Measurements from ENCODE around the gene ERMAP. TPM values are rescaled to one million over a fixed set of nuclear protein-coding genes. Genes with fewer than 3 reads are reported as not detected.

The ERMAP gene
- total RNA-seq, 6 experiments from 2014 or later: 8.9 to 12.3 (median 10.4) TPM

DNA sequence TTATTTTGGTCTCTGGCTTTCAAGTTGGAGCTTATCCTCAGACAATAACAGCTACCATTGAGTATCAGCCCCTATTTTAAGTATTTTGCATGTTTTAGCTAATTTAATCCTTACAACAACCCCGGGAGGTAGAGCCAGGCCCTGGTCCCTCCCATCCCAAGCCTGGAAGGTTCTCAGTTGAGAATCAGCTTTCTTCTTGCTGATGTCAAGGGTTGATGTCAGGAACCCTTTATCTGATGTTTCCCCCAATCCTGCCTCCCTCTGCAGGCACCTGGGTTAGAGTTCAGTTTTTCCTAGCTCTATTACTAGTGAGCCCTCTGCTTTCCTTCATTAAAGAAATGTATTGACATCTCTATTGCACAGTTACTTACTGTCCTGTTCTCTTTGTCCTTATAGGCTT lies 3.9 kb downstream of the ERMAP start:
- Mint-ChIP-seq H3K27me3 (ENCODE audit: insufficient read depth) (no peaks in the 10 kb centered on the region; the same call in 1 of the 2 replicates), H3K9me3 (no peaks in the 10 kb centered on the region), H3K4me1 (ENCODE audit: low read depth) (peaks cover 61% of the 10 kb centered on the region), H3K27ac (peak overlapping the region; percentile 12; the same call in 1 of the 2 replicates), H3K36me3 (ENCODE audit: low read depth) (peaks cover 21% of the 10 kb centered on the region), H3K4me3 (no peak overlapping the region)
- DNase-seq: no peak
- TF ChIP-seq CTCF (IDR thresholded peaks at IDR 0.05): no peak

DNA sequence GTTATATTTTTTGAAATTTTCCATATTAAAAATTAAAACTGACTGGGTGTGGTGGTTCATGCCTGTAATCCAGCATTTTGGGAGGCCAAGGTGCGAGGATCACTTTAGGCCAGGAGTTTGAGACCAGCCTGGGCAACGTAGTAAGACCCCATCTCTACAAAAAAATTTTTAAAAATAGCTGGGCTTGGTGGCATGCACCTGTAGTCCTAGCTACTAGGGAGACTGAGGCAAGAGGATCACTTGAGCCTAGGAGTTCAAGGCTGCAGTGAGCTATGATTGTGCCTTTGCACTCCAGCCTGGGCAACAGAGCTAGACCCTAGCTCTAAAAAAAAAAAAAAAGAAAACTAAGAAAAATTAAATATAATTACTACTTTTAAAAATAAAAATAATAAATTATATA lies 4.8 kb downstream of the ERMAP start:
- Mint-ChIP-seq H3K27ac (no peak overlapping the region), H3K4me3 (no peak overlapping the region)

GRCh38 chr1:42822800-42823392 lies 6.0 kb downstream of the ERMAP start:
- peak; percentile 62 for DNase-seq
- peaks cover 45% of the 10 kb centered on the region for H3K4me1 Mint-ChIP-seq (ENCODE audit: low read depth)

More for the DNA sequence above, 4.8 kb downstream of the ERMAP start:
- Mint-ChIP-seq H3K36me3 (ENCODE audit: low read depth) (peaks cover 21% of the 10 kb centered on the region), H3K27me3 (ENCODE audit: insufficient read depth) (no peaks in the 10 kb centered on the region; the same call in 1 of the 2 replicates), H3K4me1 (ENCODE audit: low read depth) (peaks cover 52% of the 10 kb centered on the region), H3K9me3 (no peaks in the 10 kb centered on the region)
- no peak for DNase-seq
- TF ChIP-seq CTCF (IDR thresholded peaks at IDR 0.05): no peak

DNA sequence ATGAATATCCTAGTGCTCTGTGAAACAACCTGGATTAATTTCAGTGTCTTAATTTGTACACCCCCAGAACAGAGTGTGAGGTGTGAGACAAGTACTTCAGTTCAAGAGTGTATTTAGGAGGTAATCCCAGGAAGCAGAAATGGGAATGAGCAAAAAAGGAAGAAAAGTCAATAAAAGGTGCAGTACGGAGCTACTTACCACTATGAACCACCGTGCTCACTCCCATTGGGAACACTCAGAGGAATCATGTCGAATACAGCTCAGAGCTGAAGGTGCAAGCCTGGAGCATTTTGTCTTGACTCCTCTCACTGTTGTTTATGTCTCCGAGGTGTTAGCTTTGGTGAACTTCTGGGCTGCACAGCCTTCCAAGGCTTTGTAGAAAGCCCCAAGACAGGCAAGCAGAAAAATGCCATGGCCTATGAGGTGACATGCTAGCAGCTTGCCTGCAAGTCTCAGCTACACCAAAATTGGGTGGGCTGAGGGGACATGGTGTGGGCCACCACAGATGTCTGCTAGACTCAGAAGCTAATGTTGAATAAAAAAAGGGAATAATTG lies 7.6 kb downstream of the ERMAP start:
- Mint-ChIP-seq H3K36me3 (ENCODE audit: low read depth) (peaks cover 13% of the 10 kb centered on the region; the same call in 1 of the 2 replicates), H3K27ac (no peak overlapping the region), H3K4me3 (no peak overlapping the region), H3K4me1 (ENCODE audit: low read depth) (peaks cover 35% of the 10 kb centered on the region), H3K9me3 (no peaks in the 10 kb centered on the region), H3K27me3 (ENCODE audit: insufficient read depth) (no peaks in the 10 kb centered on the region; the same call in 1 of the 2 replicates)
- no peak for TF ChIP-seq CTCF (IDR thresholded peaks at IDR 0.05)
- no peak for DNase-seq

More at GRCh38 chr1:42822800-42823392, 6.0 kb downstream of the ERMAP start:
- Mint-ChIP-seq H3K9me3 (no peaks in the 10 kb centered on the region), H3K27me3 (ENCODE audit: insufficient read depth) (no peaks in the 10 kb centered on the region; the same call in 1 of the 2 replicates), H3K36me3 (ENCODE audit: low read depth) (peaks cover 21% of the 10 kb centered on the region), H3K4me3 (peak overlapping the region; percentile 47), H3K27ac (peak overlapping the region; percentile 83)
- TF ChIP-seq CTCF (IDR thresholded peaks at IDR 0.05): no peak

DNA sequence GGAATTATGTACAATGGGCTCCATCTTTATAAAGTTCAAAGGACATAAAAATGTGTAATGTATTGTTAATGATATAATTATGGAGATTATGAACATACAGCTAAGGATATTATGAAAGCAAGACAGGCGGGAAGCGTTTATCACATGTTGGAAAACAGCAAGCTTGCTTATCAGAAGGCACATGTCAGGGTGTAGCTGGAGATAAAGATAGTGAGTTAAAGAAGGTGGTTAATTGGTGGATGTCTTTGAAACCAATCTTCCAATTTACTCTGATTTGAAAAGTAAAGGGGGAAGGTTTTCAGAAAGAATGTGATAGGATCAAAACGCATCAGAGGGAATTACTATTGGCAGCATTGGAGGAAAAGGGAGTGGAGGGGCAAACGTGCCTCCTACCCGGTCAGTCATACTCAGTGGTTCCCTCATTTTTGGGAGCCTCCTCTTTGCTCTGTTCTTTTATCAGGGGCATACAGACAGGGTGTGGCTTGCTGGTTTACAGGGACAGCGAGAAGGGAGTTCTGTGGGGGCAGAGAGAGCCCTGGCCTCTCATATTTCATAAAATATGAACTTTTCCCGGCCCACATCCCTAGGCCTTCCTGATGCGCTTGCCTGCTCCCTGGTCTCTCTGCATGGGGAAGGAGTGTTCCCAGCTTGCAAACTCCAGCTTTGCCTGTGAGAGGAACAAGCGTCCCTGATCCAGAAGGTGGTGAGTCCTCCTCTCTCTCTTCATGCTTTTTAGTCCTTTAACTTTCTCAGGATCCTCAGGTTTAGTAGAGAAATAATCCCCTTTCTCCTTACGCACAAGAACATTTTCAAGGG lies 8.3 kb downstream of the ERMAP start:
- H3K4me3 Mint-ChIP-seq: no peak overlapping the region
- no peaks in the 10 kb centered on the region for H3K9me3 Mint-ChIP-seq
- H3K27ac Mint-ChIP-seq: no peak overlapping the region
- no peaks in the 10 kb centered on the region; the same call in 1 of the 2 replicates for H3K27me3 Mint-ChIP-seq (ENCODE audit: insufficient read depth)
- no peak for DNase-seq
- H3K36me3 Mint-ChIP-seq (ENCODE audit: low read depth): peaks cover 13% of the 10 kb centered on the region; the same call in 1 of the 2 replicates
- peaks cover 29% of the 10 kb centered on the region for H3K4me1 Mint-ChIP-seq (ENCODE audit: low read depth)
- no peak for TF ChIP-seq CTCF (IDR thresholded peaks at IDR 0.05)

Measured in HFFc6 (cell line).